ENCODE measurements around the gene SERGEF.

DNA sequence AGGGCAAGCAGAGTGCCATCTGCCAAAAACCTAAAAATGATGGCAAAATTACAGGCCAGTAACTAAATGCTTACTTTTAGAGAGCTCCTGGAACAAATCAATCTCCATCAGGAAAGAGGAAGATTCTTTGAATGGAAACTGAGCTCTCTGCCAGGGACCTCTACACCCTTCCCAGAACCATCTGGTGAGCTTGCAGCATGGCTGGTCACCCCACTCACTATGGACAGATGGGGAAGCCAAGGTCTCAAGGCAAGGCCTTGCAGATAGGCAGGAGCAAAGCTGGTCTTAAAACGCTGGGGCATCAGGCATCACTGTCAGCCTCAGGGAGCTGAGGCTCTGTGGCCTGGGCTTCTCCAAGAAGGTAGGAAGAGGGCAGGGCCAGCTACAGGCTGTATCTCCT, 36.2 kb downstream of the SERGEF start:
- TF ChIP-seq, protein P1, sequence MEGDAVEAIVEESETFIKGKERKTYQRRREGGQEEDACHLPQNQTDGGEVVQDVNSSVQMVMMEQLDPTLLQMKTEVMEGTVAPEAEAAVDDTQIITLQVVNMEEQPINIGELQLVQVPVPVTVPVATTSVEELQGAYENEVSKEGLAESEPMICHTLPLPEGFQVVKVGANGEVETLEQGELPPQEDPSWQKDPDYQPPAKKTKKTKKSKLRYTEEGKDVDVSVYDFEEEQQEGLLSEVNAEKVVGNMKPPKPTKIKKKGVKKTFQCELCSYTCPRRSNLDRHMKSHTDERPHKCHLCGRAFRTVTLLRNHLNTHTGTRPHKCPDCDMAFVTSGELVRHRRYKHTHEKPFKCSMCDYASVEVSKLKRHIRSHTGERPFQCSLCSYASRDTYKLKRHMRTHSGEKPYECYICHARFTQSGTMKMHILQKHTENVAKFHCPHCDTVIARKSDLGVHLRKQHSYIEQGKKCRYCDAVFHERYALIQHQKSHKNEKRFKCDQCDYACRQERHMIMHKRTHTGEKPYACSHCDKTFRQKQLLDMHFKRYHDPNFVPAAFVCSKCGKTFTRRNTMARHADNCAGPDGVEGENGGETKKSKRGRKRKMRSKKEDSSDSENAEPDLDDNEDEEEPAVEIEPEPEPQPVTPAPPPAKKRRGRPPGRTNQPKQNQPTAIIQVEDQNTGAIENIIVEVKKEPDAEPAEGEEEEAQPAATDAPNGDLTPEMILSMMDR (IDR thresholded peaks at IDR 0.05 in 8 of 11, conservative IDR thresholded peaks at IDR 0.05 in 3 of 11): no peak
- TF ChIP-seq POLR2AphosphoS5 (IDR thresholded peaks at IDR 0.05): no peak

All from spleen (tissue), 7 donors.